Measurements from ENCODE around the gene ZFPM1. TPM values are rescaled to one million over a fixed set of nuclear protein-coding genes. Genes with fewer than 3 reads are reported as not detected.

ZFPM1 gene
- total RNA-seq, 2 donors from 2014 or later: 18.1 to 21.5 TPM

GRCh38 chr16:88510091-88510994 is 57.3 kb downstream of the ZFPM1 start:
- H3K4me1 ChIP-seq (ENCODE audit: control insufficient read depth, insufficient read depth, low read length): peaks cover 21% of the 10 kb centered on the region
- Mint-ChIP-seq H3K4me3 (no peak overlapping the region), H3K36me3 (ENCODE audit: low read depth) (no peaks in the 10 kb centered on the region), H3K27me3 (ENCODE audit: insufficient read depth) (no peaks in the 10 kb centered on the region), H3K4me1 (peaks cover 11% of the 10 kb centered on the region), H3K27ac (no peak overlapping the region), H3K9me3 (no peaks in the 10 kb centered on the region)
- H3K27me3 ChIP-seq (ENCODE audit: control insufficient read depth, insufficient read depth, low read length, poor library complexity, severe bottlenecking): no peaks in the 10 kb centered on the region
- no peak overlapping the region for H3K9ac ChIP-seq (ENCODE audit: extremely low read depth, low read length, poor library complexity, severe bottlenecking)
- no peak overlapping the region for H3K4me3 ChIP-seq (ENCODE audit: low read length)
- no peak for DNase-seq
- H3K36me3 ChIP-seq (ENCODE audit: control insufficient read depth, insufficient read depth, low read length): no peaks in the 10 kb centered on the region
- no peaks in the 10 kb centered on the region for H3K9me3 ChIP-seq (ENCODE audit: control insufficient read depth, low read length)
- H3K27ac ChIP-seq (ENCODE audit: low read depth, low read length): no peak overlapping the region
- WGBS, 2 experiments (ENCODE audit: insufficient coverage in 1 of 2, insufficient read length in 1 of 2): 90 to 91% methylated on average over 12 to 26 of the region's 26 CpGs
- TF ChIP-seq, protein P1, sequence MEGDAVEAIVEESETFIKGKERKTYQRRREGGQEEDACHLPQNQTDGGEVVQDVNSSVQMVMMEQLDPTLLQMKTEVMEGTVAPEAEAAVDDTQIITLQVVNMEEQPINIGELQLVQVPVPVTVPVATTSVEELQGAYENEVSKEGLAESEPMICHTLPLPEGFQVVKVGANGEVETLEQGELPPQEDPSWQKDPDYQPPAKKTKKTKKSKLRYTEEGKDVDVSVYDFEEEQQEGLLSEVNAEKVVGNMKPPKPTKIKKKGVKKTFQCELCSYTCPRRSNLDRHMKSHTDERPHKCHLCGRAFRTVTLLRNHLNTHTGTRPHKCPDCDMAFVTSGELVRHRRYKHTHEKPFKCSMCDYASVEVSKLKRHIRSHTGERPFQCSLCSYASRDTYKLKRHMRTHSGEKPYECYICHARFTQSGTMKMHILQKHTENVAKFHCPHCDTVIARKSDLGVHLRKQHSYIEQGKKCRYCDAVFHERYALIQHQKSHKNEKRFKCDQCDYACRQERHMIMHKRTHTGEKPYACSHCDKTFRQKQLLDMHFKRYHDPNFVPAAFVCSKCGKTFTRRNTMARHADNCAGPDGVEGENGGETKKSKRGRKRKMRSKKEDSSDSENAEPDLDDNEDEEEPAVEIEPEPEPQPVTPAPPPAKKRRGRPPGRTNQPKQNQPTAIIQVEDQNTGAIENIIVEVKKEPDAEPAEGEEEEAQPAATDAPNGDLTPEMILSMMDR (conservative IDR thresholded peaks at IDR 0.05): no peak

GRCh38 chr16:88511060-88511459 is 58.0 kb downstream of the ZFPM1 start:
- peaks cover 21% of the 10 kb centered on the region for H3K4me1 ChIP-seq (ENCODE audit: control insufficient read depth, insufficient read depth, low read length)
- no peak overlapping the region for H3K27ac ChIP-seq (ENCODE audit: low read depth, low read length)
- WGBS, 2 experiments (ENCODE audit: insufficient coverage in 1 of 2, insufficient read length in 1 of 2): 90% methylated on average over 7 of the region's 7 CpGs; no CpG with 5 or more reads in 1 of the 2 experiments
- TF ChIP-seq, protein P1 (conservative IDR thresholded peaks at IDR 0.05): no peak
- H3K9me3 ChIP-seq (ENCODE audit: control insufficient read depth, low read length): no peaks in the 10 kb centered on the region
- Mint-ChIP-seq H3K36me3 (ENCODE audit: low read depth) (peaks cover 6% of the 10 kb centered on the region), H3K27me3 (ENCODE audit: insufficient read depth) (no peaks in the 10 kb centered on the region), H3K27ac (no peak overlapping the region), H3K4me3 (no peak overlapping the region), H3K4me1 (peaks cover 11% of the 10 kb centered on the region), H3K9me3 (no peaks in the 10 kb centered on the region)
- H3K4me3 ChIP-seq (ENCODE audit: low read length): no peak overlapping the region
- no peaks in the 10 kb centered on the region for H3K27me3 ChIP-seq (ENCODE audit: control insufficient read depth, insufficient read depth, low read length, poor library complexity, severe bottlenecking)
- H3K36me3 ChIP-seq (ENCODE audit: control insufficient read depth, insufficient read depth, low read length): no peaks in the 10 kb centered on the region
- no peak overlapping the region for H3K9ac ChIP-seq (ENCODE audit: extremely low read depth, low read length, poor library complexity, severe bottlenecking)
- DNase-seq: no peak

- H3K4me3 Mint-ChIP-seq: no peak overlapping the region
- 95 to 97% methylated on average over 9 to 14 of the region's 14 CpGs for WGBS, 2 experiments (ENCODE audit: insufficient coverage in 1 of 2, insufficient read length in 1 of 2)
- DNase-seq: no peak
- peaks cover 21% of the 10 kb centered on the region for H3K4me1 ChIP-seq (ENCODE audit: control insufficient read depth, insufficient read depth, low read length)
- no peaks in the 10 kb centered on the region for H3K9me3 ChIP-seq (ENCODE audit: control insufficient read depth, low read length)
- H3K36me3 ChIP-seq (ENCODE audit: control insufficient read depth, insufficient read depth, low read length): no peaks in the 10 kb centered on the region
- H3K4me3 ChIP-seq (ENCODE audit: low read length): no peak overlapping the region
- TF ChIP-seq, protein P1 (conservative IDR thresholded peaks at IDR 0.05): no peak
- H3K27ac ChIP-seq (ENCODE audit: low read depth, low read length): no peak overlapping the region
- H3K9me3 Mint-ChIP-seq: no peaks in the 10 kb centered on the region
- H3K9ac ChIP-seq (ENCODE audit: extremely low read depth, low read length, poor library complexity, severe bottlenecking): no peak overlapping the region
- peaks cover 11% of the 10 kb centered on the region for H3K36me3 Mint-ChIP-seq (ENCODE audit: low read depth)
- H3K27ac Mint-ChIP-seq: no peak overlapping the region
- peaks cover 17% of the 10 kb centered on the region for H3K4me1 Mint-ChIP-seq
- H3K27me3 Mint-ChIP-seq (ENCODE audit: insufficient read depth): no peaks in the 10 kb centered on the region
- H3K27me3 ChIP-seq (ENCODE audit: control insufficient read depth, insufficient read depth, low read length, poor library complexity, severe bottlenecking): no peaks in the 10 kb centered on the region
Observed at GRCh38 chr16:88511906-88512305, 58.8 kb downstream of the ZFPM1 start.
